MCF 10A (cell line): ENCODE measurements around the gene SPATA2. TPM values are rescaled to one million over a fixed set of nuclear protein-coding genes. Genes with fewer than 3 reads are reported as not detected.
A peak's percentile ranks its signal among the peaks of the same experiment; 100 is the strongest.

Experiments used
- BruUV-seq: library from RNA; stranded (reverse); fragments of 400-500 nt; replicated peaks from 2 replicates; lab custom pipeline; 2021; lab: Mats Ljungman, UMichigan
- CTCF ChIA-PET: fragments of 300-600 bp; sonication (Branson Sonifier 250); formaldehyde crosslinking; extraction: SDS; loops from one replicate; lab custom pipeline; 2021; ENCODE audit warnings: antibody characterized with exemption, inconsistent platforms; lab: Yijun Ruan, JAX
- POLR2A ChIA-PET: fragments of 300-600, 350-650 bp; sonication (Branson Sonifier 250); formaldehyde crosslinking; extraction: SDS; loops from one replicate; lab custom pipeline; 2020; ENCODE audit warnings: antibody characterized with exemption, inconsistent platforms; lab: Yijun Ruan, JAX
- DNase-seq: peaks from one replicate; pipeline ENCODE4 v3.0.0-alpha.2; 2018; ENCODE audit not compliant: unreplicated experiment
- H3K27ac Mint-ChIP-seq: one replicate; pipeline ENCODE4 v1.8.0; 2022; ENCODE audit warnings: mild to moderate bottlenecking, low read depth, mixed read lengths; ENCODE audit not compliant: unreplicated experiment
- H3K27me3 Mint-ChIP-seq: one replicate; pipeline ENCODE4 v1.8.0; 2022; ENCODE audit warnings: mixed read lengths; ENCODE audit not compliant: insufficient read depth, unreplicated experiment
- H3K36me3 Mint-ChIP-seq: one replicate; pipeline ENCODE4 v1.8.0; 2022; ENCODE audit warnings: mild to moderate bottlenecking, moderate library complexity, mixed read lengths; ENCODE audit not compliant: insufficient read depth, unreplicated experiment
- H3K4me1 Mint-ChIP-seq: one replicate; pipeline ENCODE4 v1.8.0; 2022; ENCODE audit warnings: mixed read lengths; ENCODE audit not compliant: insufficient read depth, unreplicated experiment
- H3K4me3 Mint-ChIP-seq: one replicate; pipeline ENCODE4 v1.8.0; 2022; ENCODE audit warnings: mild to moderate bottlenecking, moderate library complexity, mixed read lengths; ENCODE audit not compliant: unreplicated experiment
- H3K9me3 Mint-ChIP-seq: one replicate; pipeline ENCODE4 v1.8.0; 2022; ENCODE audit warnings: mixed read lengths; ENCODE audit not compliant: unreplicated experiment
- CTCF ChIP-seq: fragments of 200-600 bp; IDR thresholded peaks from one replicate; pipeline ENCODE4 v1.8.0; 2022; ENCODE audit warnings: antibody characterized with exemption, mild to moderate bottlenecking; ENCODE audit not compliant: unreplicated experiment
- intact Hi-C: fragments of 100-400 bp; cut with micrococcal nuclease; formaldehyde crosslinking; loops from 2 replicates; pipeline ENCODE4 v1.14.1; 2022
- total RNA-seq: library from RNA; stranded (reverse); gene quantifications from 2 replicates; pipeline ENCODE4 v1.2.3, GENCODE V29; 2022

The SPATA2 gene
- total RNA-seq, 1 experiment from 2014 or later = 5.5 TPM

- CTCF ChIA-PET = interaction anchor here (0.7 to 2.9 kb wide), 7 partner anchors 8 to 804 kb away, joined by 3 to 15 read pairs (median 4); partner anchors contain the start of gene SPATA2
- intact Hi-C loops = loop anchor here (1.0 to 2.0 kb wide), 4 partner anchors 40 to 387 kb away; no protein-coding TSS in a partner anchor
- Mint-ChIP-seq H3K27me3 (no peaks in the 10 kb centered on the region), H3K4me1 (no peaks in the 10 kb centered on the region), H3K9me3 (no peaks in the 10 kb centered on the region), H3K36me3 (no peaks in the 10 kb centered on the region), H3K4me3 (no peak overlapping the region), H3K27ac (no peak overlapping the region)
- POLR2A ChIA-PET = interaction anchor here (1.0 to 1.3 kb wide), 2 partner anchors 12 to 25 kb away, joined by 3 to 9 read pairs; partner anchors contain the start of gene SPATA2
- peak; percentile 80 for TF ChIP-seq CTCF
- DNase-seq = peak; percentile 84
- no TSS peak for BruUV-seq
Observed at GRCh38 chr20:49928411-49929141, 13.2 kb upstream of the SPATA2 start.

GRCh38 chr20:49925901-49926454 lies 10.6 kb upstream of the SPATA2 start:
- no peak overlapping the region for H3K27ac Mint-ChIP-seq
- no TSS peak for BruUV-seq
- intact Hi-C loops = no loop called here
- no peaks in the 10 kb centered on the region for H3K9me3 Mint-ChIP-seq
- no peak for TF ChIP-seq CTCF
- H3K4me3 Mint-ChIP-seq = no peak overlapping the region
- ChIA-PET CTCF (interaction anchor here (0.6 kb wide), 1 partner anchor 12 kb away, joined by 3 read pairs; no protein-coding TSS in a partner anchor), POLR2A (interaction anchor here (0.6 to 1.6 kb wide), 4 partner anchors 10 to 218 kb away, joined by 3 to 6 read pairs (median 4); partner anchors contain the start of gene RNF114)
- no peak for DNase-seq
- H3K4me1 Mint-ChIP-seq = no peaks in the 10 kb centered on the region
- no peaks in the 10 kb centered on the region for H3K27me3 Mint-ChIP-seq
- no peaks in the 10 kb centered on the region for H3K36me3 Mint-ChIP-seq

- H3K4me1 Mint-ChIP-seq = no peaks in the 10 kb centered on the region
- TF ChIP-seq CTCF = no peak
- no peaks in the 10 kb centered on the region for H3K27me3 Mint-ChIP-seq
- intact Hi-C loops = no loop called here
- H3K9me3 Mint-ChIP-seq = no peaks in the 10 kb centered on the region
- BruUV-seq = no TSS peak
- no peak overlapping the region for H3K27ac Mint-ChIP-seq
- no peak for DNase-seq
- no peaks in the 10 kb centered on the region for H3K36me3 Mint-ChIP-seq
- ChIA-PET POLR2A (interaction anchor here (1.6 to 2.5 kb wide), 2 partner anchors 8 to 12 kb away, joined by 8 to 11 read pairs; partner anchors contain the start of genes RNF114 and SPATA2), CTCF (interaction anchor here (0.6 kb wide), 1 partner anchor 13 kb away, joined by 3 read pairs; no protein-coding TSS in a partner anchor)
- no peak overlapping the region for H3K4me3 Mint-ChIP-seq
Observed at GRCh38 chr20:49924247-49924646, 8.9 kb upstream of the SPATA2 start.

GRCh38 chr20:49919461-49919860 lies 4.1 kb upstream of the SPATA2 start:
- Mint-ChIP-seq H3K4me1 (peaks cover 10% of the 10 kb centered on the region), H3K36me3 (no peaks in the 10 kb centered on the region), H3K4me3 (no peak overlapping the region), H3K27me3 (no peaks in the 10 kb centered on the region), H3K9me3 (no peaks in the 10 kb centered on the region), H3K27ac (no peak overlapping the region)
- no peak for DNase-seq
- BruUV-seq = no TSS peak
- intact Hi-C loops = no loop called here
- ChIA-PET POLR2A (interaction anchor here (7.9 kb wide), 1 partner anchor 17 kb away, joined by 146 read pairs; the partner anchor contains the start of gene RNF114), CTCF (interaction anchor here (1.5 kb wide), 1 partner anchor 73 kb away, joined by 3 read pairs; no protein-coding TSS in a partner anchor)
- TF ChIP-seq CTCF = no peak
